Ammon's horn (tissue), 1 donor: ENCODE data around the gene DPP7.
A peak's percentile ranks its signal among the peaks of the same experiment; 100 is the strongest.

Experiments
- DNase-seq: peaks from one replicate; pipeline ENCODE4 v3.0.0-alpha.2; 2016; ENCODE audit warnings: low spot score

The DPP7 gene

DNA sequence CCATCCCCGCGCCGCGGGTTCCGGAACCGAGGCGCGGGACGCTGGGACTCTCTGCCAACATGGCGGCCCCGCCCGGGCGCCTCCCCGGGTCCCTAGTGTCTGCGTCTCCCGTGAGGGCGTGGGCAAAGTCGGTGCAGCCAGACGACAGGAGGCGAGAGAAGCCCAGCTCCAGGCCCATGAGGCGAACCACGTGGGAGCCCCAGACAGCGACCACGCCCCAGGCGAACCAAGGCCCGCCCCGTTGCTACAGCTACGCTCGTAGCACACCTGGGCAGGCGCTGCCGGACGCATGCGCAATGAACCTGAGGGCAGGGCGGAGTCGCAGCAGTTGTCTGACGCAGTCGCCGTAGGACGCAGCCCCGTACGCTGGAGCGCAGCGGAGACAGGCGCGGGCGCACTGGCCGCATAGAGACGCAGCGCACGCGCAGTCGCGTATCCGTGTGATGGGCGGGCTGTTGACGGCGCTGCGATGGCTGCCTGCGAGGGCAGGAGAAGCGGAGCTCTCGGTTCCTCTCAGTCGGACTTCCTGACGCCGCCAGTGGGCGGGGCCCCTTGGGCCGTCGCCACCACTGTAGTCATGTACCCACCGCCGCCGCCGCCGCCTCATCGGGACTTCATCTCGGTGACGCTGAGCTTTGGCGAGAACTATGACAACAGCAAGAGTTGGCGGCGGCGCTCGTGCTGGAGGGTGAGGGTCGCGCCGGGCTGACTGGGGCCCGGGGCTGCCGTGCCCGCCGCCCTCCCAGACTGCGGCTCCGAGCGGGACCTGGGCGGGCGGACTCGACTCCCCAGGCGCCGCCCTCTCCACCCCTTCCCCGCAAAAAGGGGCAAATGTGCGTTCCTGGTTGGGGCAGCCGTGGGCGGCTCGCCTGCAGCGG lies 27.8 kb downstream of the DPP7 start, which contains the start of gene MAN1B1:
TSS of gene MAN1B1 (plus strand) at position 455 of the 878 bp plus-strand sequence. CDS start at position 470, 15 bp downstream.
- DNase-seq, result peak; percentile 99

DNA sequence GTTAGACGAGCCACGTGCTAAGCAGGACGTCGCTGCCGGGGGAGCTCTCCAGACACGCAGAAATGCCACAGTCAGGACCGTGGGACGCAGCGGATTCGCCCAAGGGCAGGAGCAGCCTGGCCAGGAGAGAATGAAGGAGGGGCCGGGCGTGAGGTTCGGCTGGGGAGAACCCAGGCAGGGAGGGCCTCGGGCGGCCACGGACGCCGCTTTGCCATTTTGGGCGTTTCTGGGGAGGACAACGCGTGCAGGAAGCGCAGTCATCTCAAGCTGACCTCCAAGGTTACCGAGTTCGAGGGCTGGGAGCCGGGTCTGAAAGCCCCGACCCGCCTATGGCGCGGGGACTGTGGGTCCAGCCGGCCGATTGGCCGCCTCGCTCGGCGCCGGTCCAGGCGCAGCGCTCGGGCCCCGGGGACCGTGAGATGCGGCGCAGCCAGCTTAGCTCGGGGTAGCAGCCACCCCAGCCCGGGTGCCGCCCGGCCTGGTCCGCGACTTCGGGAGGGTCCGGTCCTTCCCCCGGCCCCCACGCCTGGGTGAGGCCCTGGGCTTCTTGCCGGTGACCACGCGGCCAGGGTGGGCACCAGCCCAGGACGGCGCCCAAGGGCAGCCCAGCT lies 28.5 kb downstream of the DPP7 start:
- no peak for DNase-seq

DNA sequence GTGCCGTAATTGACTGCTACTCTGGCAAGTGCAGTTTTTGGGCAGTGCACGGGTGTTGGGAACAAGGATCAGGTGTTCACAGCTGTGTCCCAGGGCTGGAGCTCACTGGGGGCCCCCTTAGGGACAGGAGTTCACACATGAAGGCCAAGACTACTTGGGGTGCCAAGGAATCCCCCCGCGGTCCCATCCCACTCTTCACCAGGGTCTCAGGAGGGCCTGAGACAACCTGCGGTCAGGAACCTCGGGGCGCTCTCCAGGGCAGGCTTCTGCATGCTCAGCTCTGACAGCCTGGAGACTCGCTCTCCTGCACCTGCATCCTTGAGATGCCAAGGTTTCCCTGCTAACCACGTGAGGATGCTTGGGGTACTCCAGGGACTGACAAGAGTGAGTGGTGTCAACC lies 30.0 kb downstream of the DPP7 start:
- no peak for DNase-seq

DNA sequence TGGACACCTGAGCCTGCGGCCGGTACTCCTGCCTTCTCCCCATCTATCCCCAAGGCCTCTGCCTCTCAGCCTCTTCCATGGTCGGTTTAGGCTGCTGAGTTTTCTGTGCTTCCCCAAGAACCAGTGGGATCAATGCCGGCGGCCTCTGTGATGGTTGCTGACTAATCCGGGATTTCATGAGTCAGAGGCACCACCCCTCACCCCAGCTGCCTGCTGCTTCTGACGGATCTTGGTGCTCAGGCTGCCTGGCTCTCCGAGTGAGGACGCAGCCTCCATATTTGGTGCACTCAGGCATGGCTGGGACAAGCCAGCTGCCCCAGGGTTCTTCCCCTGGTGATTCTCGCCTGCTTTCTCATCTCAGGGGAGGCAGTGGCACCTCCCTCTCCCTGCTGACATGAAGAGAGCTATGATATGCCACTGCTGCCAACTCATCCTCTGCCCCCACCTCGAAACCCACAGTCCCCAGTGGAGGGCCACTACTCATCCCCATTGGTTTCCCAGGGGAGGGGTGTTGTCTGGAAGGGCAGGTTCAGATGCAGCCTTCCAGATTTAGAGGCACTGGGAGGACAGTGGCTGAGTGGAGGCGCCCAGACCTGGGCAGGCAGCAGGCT lies 31.0 kb downstream of the DPP7 start:
- peak; percentile 76 for DNase-seq

DNA sequence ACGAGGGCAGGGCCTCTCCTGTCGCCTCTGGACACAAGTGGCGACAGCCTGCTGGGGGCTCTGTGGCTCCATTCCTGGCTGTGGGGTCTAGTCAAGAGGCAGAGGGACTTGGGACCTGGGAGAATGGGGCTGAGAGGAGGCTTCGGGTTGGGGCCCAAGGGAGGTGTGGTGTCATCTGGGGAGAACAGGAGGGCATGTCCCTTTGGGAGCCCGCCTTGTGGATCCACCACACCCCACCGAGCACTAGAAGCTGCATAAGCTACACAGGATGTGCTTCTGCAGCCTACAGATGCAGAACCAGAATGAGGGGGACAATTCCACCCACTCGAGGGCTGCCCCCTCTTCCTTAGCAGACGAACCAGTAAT lies 31.6 kb downstream of the DPP7 start:
- DNase-seq, result no peak

DNA sequence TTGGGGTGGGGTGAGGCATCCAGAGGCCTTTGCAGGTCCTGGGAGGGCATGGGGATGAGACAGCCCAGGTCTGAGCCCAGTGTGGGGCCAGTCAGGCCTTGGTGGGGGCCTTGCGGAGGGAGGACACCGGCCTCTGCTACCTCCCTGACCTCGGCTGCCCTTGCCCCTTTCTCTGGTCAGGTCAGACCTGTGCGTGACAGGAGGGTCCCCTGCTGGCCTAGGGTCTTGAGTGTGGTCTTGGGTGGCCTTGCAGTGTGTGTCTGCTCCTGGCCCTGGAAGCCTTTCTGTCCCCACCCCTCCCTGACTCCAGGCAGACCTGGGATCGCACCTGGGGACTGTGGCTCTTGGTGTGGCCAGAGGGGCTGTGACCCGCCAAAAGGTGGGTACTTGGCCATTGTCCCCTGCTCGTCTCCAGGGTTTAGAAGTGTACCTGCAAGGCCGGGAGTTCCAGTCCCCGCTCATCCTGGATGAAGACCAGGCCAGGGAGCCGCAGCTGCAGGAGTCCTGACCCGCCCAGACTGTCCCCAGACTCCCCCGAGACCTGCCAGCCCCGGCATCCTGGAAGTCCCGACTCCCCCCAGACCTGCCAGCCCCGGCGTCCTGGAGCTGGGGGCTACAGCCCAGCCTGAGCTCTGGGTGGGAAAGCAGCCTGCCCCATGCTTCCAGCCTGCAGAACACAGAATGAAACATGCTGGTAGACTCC lies 32.2 kb downstream of the DPP7 start:
- no peak for DNase-seq

DNA sequence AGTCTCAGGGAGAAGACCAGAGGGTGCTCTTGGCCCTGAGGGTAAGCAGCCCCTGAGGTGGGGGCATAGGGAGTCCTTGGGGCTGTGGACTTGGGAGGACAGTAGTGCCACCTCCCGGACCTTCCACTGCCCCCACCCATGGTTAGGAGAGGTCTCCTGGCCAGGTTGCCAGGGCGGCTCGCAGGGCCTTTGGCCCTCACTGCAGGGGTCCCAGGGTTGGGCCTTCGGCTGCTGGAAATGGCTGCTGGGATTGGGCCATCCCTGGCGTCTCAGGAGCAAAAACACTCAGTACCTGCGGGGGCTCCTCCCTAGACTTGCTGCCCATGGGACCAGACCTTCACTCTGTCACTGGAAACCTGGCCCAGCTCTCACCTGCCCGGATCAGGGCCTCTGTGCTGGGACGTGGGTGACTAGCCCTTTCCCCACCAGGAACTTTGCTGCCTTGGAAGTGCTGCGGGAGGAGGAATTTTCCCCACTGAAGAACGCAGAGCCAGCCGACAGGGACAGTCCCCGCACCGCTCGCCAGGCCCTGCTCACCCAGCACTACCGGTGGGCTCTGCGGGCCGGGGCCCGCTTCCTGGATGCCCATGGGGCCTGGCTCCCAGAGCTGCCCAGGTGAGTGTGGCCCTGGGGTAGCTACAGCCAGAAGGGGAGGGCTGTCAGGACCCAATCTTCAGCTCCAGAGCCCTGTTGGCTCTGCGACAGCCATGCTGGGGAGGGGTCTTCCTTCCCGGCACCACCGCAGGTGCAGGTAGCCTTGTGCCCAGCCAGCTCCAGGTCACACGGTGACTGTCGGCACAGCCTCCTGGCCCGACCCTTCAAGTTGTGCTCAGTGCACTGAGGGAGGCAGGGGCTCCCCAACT lies 34.0 kb downstream of the DPP7 start:
- no peak for DNase-seq

DNA sequence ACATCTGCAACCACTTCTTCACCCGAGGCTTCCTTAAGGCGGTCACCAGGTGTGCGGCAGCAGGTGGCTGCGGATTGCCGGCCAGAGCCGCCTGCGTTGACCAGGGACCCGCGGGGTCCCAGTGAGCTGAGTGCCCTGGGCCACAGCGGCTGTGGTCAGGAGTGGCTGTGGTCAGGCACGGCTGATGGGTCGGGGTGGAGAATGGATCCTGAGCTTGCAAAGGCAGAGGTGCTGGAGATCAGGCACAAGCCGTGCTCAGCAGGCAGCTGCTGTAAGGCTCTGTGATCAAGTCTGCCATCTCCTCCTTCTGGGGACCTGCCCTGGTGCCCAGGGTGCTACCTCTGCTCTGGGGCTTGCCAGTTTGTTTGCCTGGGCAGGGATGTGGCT lies 35.1 kb downstream of the DPP7 start:
- DNase-seq, result no peak

DNA sequence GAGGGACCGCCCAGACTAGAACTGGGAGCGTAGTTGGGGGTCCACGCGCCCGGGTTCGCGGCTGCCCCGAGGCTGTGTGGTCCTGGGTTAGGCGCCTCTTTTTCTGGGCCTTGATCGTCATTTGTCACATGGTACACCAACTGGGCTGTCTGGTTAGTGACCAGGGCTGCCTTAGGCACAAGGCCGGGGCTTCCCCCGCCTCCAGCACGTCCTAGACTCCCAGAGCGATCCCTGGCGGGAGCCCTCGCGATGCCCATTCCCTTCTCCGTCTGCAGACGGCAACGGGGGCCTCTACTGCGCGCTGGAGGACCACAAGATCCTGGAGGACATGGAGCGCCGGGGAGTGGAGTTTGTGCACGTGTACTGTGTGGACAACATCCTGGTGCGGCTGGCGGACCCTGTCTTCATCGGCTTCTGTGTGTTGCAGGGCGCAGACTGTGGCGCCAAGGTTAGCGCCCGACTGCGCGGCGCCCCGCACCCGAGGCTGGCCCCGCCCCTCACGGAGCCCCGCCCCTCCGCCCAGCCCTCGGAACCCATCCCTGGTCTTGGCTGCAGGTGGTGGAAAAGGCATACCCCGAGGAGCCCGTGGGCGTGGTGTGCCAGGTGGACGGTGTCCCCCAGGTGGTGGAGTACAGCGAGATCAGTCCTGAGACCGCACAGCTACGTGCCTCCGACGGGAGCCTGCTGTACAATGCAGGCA lies 35.7 kb downstream of the DPP7 start:
- no peak for DNase-seq

DNA sequence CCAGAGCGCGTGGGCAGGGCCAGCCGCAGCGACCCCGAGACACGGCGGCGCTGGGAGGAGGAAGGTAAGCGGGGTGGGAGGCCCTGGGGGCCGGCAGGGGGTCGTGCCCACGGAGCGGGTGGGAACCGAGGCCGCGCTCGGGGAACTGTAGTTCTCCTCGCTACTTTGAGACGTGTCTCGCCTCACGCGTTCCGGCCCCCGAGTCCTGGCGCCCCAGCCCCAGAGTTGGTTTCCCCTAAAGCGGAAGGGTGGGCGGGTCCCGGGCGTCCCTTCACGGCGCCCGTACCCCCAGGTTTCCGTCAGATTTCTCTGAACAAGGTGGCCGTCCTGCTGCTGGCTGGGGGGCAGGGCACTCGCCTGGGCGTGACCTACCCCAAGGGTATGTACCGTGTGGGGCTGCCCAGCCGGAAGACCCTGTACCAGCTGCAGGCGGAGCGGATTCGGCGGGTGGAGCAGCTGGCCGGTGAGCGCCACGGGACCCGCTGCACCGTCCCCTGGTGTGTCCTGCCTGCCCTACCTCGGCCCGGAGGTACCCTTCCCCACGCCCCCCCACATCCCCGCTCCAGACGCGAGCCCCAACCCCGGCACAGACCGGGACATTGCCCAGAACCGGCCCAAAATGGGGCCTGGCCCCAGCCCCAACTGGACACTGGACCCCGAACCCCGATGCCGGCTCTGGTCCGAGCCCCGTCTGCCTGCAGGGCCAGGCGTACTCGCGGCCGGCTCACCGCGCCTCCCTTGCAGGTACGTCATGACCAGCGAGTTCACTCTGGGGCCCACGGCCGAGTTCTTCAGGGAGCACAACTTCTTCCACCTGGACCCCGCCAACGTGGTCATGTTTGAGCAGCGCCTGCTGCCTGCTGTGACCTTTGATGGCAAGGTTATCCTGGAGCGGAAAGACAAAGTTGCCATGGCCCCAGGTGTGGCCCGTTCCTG lies 36.5 kb downstream of the DPP7 start:
- DNase-seq, result no peak

DNA sequence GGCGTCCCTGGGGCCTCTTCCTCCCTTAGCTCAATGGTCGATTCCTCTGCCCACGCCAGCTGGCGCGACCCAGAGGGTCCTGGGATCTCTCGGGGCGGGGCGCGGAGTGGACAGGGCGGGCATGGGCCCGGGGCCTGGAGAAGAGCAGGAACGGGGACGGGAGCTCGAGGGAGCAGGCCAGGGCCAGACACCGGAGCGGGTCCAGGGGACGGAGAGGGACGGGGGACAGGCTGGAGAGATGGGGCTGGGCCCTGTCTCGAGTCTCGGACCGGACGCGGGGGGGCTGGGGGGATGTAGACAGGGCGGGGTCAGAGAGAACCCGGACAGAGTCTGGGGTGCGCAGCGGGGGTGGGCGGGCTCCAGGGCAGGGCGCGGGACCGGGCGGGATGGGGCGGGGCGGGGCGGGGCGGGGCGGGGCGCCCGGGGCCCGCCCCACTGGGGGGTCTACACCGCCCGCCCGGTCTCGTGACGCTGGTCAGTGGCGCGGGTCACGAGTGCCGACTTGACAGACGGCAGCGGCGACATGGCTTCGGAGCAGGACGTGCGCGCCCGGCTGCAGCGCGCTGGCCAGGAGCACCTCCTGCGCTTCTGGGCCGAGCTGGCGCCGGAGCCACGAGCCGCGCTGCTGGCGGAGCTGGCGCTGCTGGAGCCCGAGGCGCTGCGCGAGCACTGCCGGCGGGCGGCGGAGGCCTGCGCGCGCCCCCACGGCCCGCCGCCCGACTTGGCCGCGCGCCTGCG lies 37.4 kb downstream of the DPP7 start, which contains the start of gene UAP1L1:
TSS of gene UAP1L1 (plus strand) at position 508 of the 738 bp plus-strand sequence. CDS start at position 524, 16 bp downstream.
- DNase-seq, result peak; percentile 88

DNA sequence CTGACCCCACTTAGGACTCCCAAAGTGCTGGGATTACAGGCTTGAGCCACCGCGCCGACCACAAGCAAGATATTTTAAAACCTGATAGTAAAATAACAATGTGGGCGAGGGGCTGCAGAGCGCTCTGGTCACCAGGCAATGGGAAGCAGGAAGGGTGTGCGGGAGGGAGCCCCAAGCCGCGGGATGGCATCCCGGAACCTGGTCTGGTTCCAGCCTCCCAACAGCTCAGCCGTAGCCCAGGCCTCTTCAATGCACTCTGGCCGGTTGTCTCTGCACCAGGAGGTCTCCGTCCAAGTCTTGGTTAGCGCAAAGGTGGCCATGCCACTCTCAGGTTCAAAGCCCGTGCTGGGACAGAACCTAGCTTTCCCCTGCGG lies 37.9 kb downstream of the DPP7 start:
- DNase-seq, result no peak

DNA sequence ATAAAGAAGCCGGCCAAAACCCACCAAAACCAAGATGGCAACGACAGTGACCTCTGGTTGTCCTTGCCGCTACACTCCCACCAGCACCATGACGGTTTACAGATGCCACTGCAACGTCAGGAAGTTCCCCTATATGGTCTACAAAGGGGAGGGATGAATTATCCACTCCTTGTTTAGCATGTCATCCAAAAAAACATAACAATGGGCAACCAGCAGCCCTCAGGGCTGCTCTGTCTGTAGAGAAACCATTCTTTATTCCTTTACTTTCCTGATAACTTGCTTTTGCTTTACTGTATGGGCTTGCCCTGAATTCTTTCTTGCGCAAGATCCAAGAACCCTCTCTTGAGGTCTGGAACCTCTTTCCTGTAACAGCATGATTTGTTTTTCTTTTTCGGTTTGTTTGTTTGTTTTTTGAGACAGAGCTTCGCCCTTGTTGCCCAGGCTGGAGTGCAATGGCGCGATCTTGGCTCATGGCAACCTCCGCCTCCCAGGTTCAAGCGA lies 39.2 kb downstream of the DPP7 start:
- DNase-seq, result no peak

DNA sequence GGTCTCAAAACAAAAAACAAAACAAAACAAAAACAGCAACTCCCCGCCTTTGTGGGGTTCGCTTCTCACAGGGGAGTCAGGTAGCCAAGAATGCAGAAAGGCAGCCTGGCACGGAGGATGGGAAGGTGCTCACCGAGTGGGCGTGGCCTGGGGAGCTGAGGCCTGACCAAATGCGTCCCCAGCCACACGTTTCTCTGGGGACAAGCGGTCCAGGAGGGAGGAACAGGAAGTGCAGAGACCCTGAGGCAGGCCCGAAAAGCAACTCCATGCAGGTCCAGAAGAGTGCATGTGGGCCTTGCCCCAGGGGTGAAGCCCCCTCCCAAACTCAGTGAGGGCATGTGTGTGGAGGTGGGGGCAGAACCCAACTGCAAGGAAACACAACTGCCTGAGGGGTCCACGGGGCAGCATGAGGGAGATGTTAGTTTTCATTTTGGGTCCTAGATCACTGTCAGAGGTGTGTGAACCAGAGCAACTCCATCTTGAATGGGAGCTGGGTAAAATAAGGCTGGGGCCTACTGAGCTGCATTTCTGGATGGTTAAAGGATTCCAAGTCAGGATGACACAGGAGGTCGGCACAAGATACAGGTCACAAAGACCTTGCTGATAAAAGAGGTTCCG lies 39.8 kb downstream of the DPP7 start:
- no peak for DNase-seq

DNA sequence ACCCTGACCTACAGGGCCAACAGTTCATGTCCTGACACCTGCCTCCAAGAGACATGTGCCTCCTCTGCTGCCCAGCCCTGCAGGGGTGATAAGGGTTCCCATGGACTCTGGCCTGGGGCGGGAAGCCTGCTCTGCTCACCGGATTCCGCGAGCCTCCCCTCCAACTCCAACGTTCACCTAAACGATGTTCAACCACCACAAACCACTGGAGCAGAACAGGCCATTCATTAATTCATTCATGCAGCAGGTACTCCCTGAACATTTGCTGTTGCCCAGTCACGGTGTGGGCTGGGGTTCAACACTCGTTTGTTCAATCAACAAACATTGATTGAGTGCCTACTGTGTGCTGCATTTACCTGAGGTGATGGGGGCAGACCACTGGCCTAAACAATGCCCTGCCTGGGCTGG lies 40.5 kb downstream of the DPP7 start:
- no peak for DNase-seq

DNA sequence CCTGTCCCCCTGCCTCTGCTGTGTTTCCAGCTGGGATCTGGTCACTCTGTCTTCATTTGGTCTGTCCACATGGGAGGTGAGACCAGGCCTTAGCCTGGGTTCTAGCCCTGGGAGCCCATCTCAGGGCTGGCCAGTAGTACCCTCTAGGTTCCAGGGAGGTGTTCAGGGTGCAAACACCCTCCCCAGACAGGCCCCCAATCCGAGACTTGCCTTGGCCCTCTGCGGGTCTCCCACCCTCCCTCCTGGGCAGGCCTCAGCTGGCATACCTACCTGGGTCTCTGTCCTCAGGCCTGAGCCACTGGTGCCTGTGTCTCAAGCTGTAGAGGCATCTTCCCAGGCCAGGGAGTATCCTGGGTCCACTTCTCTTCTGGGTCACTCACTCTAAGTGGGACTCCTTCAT lies 43.3 kb downstream of the DPP7 start:
- no peak for DNase-seq

DNA sequence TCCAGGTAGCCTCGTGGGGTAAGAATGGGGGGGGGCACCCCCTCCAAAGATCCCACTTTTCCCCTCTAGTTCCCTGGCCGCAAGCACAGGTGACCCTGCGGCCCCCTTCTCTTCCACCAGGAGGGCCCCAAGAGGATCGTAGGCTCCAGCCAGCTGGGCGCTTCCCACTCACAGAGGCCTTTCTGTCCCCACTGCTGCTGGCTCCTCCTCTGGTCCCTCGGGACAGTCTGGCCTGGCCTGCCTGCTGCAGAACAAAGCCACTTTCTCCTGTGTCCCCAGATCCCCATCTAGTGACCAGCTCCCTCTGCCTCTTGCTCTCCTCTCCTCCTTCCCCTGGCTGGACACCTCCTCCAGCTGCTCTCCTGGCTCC lies 43.6 kb downstream of the DPP7 start:
- DNase-seq, result peak; percentile 95

DNA sequence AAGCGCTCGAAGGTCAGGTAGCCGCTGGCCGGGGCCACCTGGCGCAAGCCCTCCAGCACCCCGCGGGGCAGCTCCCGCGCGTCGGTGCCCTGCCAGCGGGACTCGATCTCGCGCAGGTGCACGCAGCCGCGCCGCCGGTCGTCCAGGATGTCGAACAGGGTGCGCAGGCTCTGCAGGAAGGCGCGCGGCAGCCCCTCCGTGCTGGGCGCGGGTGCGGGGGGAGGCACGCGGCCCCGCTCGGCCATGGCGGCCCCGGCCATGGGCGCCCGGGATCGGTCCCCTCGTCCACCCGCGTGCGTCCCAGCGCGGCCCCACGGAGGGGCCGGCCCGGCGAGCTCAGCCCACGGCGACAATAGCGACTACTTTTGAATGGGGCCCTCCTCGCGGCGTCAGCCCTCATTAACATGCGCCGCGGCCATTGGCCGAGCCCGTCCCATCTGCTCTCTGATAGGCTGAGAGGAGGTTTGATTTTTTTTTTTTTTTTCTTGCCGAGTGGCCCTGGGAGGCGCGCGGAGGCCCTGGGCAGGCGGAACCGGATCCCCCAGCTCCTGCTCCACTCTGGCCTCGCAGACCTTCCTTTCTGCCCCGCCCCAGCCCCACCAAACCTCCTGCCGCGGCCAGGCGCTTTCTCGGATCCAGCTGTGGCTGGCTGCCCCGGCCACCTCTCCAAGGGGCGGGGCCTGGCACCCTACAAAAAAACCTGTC lies 44.2 kb downstream of the DPP7 start, which contains the start of gene SAPCD2:
TSS of gene SAPCD2 (minus strand) at position 357 of the 705 bp plus-strand sequence. CDS start at position 260, 97 bp downstream.
- DNase-seq, result peak; percentile 92
